Tibial artery (tissue), 4 donors: ENCODE results near the gene GGT5.
A peak's percentile ranks its signal among the peaks of the same experiment; 100 is the strongest.
"Not testable (repeated sequence)": the region's sequence is repeated elsewhere in the genome, so short reads cannot be mapped to it uniquely, and the experiment has no call there.

Source experiments
- DNase-seq, 2 donors: peaks; one replicate each; pipeline ENCODE4 v3.0.0-alpha.2; 2019
- H3K27ac ChIP-seq, 2 donors: fragments of 200-600 bp; sonication (generic) in 1 of 2; 1 replicate in 1 of 2; 2 replicates in 1 of 2; pipeline ENCODE4 v1.5.1; 2018 to 2019; ENCODE audit warnings: mild to moderate bottlenecking in 1 of 2
- H3K27me3 ChIP-seq, 2 donors: fragments of 200-600 bp; sonication (generic) in 1 of 2; one replicate each; pipeline versions ENCODE4 v1.5.1 to v1.6.0; 2016 to 2019
- H3K36me3 ChIP-seq, 3 donors: fragments of 200-600 bp; sonication (generic) in 2 of 3; one replicate each; pipeline ENCODE4 v1.5.1; 2016 to 2019; ENCODE audit warnings: mild to moderate bottlenecking in 2 of 3
- H3K4me1 ChIP-seq, 4 donors: fragments of 200-600 bp; sonication (generic) in 2 of 4; 1 replicate in 3 of 4; 2 replicates in 1 of 4; pipeline ENCODE4 v1.5.1; 2016 to 2019
- H3K4me3 ChIP-seq, 2 donors: fragments of 200-600 bp; sonication (generic) in 1 of 2; 1 replicate in 1 of 2; 2 replicates in 1 of 2; pipeline ENCODE4 v1.5.1; 2018 to 2019; ENCODE audit warnings: mild to moderate bottlenecking in 2 of 2
- H3K9me3 ChIP-seq, 3 donors: fragments of 200-600 bp; sonication (generic) in 1 of 3; one replicate each; pipeline ENCODE4 v1.5.1; 2016 to 2019
- CTCF ChIP-seq, 2 experiments: fragments of 200-600 bp in 1 of 2; fragments of 450-650 bp in 1 of 2; IDR thresholded peaks; one replicate each; pipeline ENCODE4 v1.5.1; 2017 to 2019; ENCODE audit warnings: antibody characterized with exemption in 2 of 2, mild to moderate bottlenecking in 1 of 2, moderate library complexity in 1 of 2
- intact Hi-C: fragments of 100-400 bp; cut with DNase I; formaldehyde crosslinking; loops from one replicate; pipeline ENCODE4 v1.15.0; 2023; ENCODE audit warnings: low total_unique reads

The GGT5 gene

GRCh38 chr22:24259459-24259858 is 14.6 kb upstream of the GGT5 start:
- H3K4me1 ChIP-seq, H3K9me3 ChIP-seq, intact Hi-C loops, H3K27me3 ChIP-seq, H3K4me3 ChIP-seq, H3K36me3 ChIP-seq: not testable (repeated sequence)
- peak overlapping the region in 1 of 2 donors; percentile 59 for H3K27ac ChIP-seq
- peak; percentile 84 to 86 for DNase-seq
- TF ChIP-seq CTCF (IDR thresholded peaks at IDR 0.05) = peak; percentile 47 to 60

GRCh38 chr22:24256736-24257135 is 11.9 kb upstream of the GGT5 start:
- intact Hi-C loops = not testable (repeated sequence)
- peak in 1 of 2 donors; percentile 46 for DNase-seq

GRCh38 chr22:24256136-24256535 is 11.3 kb upstream of the GGT5 start:
- H3K9me3 ChIP-seq, H3K4me3 ChIP-seq, intact Hi-C loops, H3K4me1 ChIP-seq, H3K27ac ChIP-seq, H3K27me3 ChIP-seq, H3K36me3 ChIP-seq: not testable (repeated sequence)
- DNase-seq = peak in 1 of 2 donors; percentile 60

More at GRCh38 chr22:24256736-24257135, 11.9 kb upstream of the GGT5 start:
- H3K4me3 ChIP-seq, H3K27ac ChIP-seq, H3K36me3 ChIP-seq, H3K27me3 ChIP-seq, H3K4me1 ChIP-seq, H3K9me3 ChIP-seq: not testable (repeated sequence)

- H3K27ac ChIP-seq, H3K4me1 ChIP-seq, H3K27me3 ChIP-seq, intact Hi-C loops, H3K4me3 ChIP-seq, H3K9me3 ChIP-seq, H3K36me3 ChIP-seq: not testable (repeated sequence)
- DNase-seq = peak in 1 of 2 donors; percentile 52
Observed at GRCh38 chr22:24253126-24253525, 8.2 kb upstream of the GGT5 start.

GRCh38 chr22:24251286-24251685 is 6.4 kb upstream of the GGT5 start:
- DNase-seq = peak in 1 of 2 donors; percentile 17
- H3K27ac ChIP-seq = not testable (repeated sequence)

GRCh38 chr22:24249413-24249812 is 4.5 kb upstream of the GGT5 start:
- H3K9me3 ChIP-seq, H3K4me3 ChIP-seq, H3K27ac ChIP-seq, H3K36me3 ChIP-seq, H3K27me3 ChIP-seq, intact Hi-C loops: not testable (repeated sequence)
- H3K4me1 ChIP-seq = peaks cover 0 to 36% (median 30%) of the 10 kb centered on the region in 4 donors
- DNase-seq = peak in 1 of 2 donors; percentile 31

More at GRCh38 chr22:24251286-24251685, 6.4 kb upstream of the GGT5 start:
- H3K36me3 ChIP-seq, H3K27me3 ChIP-seq, H3K4me3 ChIP-seq, intact Hi-C loops, H3K9me3 ChIP-seq: not testable (repeated sequence)
- H3K4me1 ChIP-seq = peaks cover 0 to 17% (median 15%) of the 10 kb centered on the region in 4 donors

- H3K9me3 ChIP-seq, H3K36me3 ChIP-seq, H3K27ac ChIP-seq, intact Hi-C loops, DNase-seq, H3K27me3 ChIP-seq, H3K4me3 ChIP-seq: not testable (repeated sequence)
- peaks cover 0 to 44% (median 33%) of the 10 kb centered on the region in 4 donors for H3K4me1 ChIP-seq
Observed at GRCh38 chr22:24248611-24249010, 3.7 kb upstream of the GGT5 start.

- no peaks in the 10 kb centered on the region for H3K27me3 ChIP-seq
- H3K4me3 ChIP-seq = no peak overlapping the region
- no peaks in the 10 kb centered on the region for H3K9me3 ChIP-seq
- peak; percentile 84 to 99 for TF ChIP-seq CTCF (IDR thresholded peaks at IDR 0.05)
- intact Hi-C loops = loop anchor here (1.0 kb wide), 1 partner anchor 61 kb away; no protein-coding TSS in a partner anchor
- H3K36me3 ChIP-seq = no peaks in the 10 kb centered on the region
- peak overlapping the region; percentile 90 to 92 for H3K27ac ChIP-seq
- DNase-seq = peak; percentile 97 to 99
- peaks cover 0 to 52% (median 41%) of the 10 kb centered on the region in 4 donors for H3K4me1 ChIP-seq
Observed at GRCh38 chr22:24247564-24248344, 2.9 kb upstream of the GGT5 start.
